NK-92 (cell line): ENCODE data around the gene MYOF.
"Not testable (repeated sequence)": the region's sequence is repeated elsewhere in the genome, so short reads cannot be mapped to it uniquely, and the experiment has no call there.

Source experiments
- DNase-seq: peaks from one replicate; lab custom pipeline; 2025; ENCODE audit not compliant: unreplicated experiment; lab: John Stamatoyannopoulos, UW

The MYOF gene

GRCh38 chr10:93459466-93459865 is 22.7 kb downstream of the MYOF start:
- DNase-seq = no peak

- DNase-seq = no peak
Observed at GRCh38 chr10:93458821-93459257, 23.3 kb downstream of the MYOF start.

GRCh38 chr10:93457511-93457910 is 24.6 kb downstream of the MYOF start:
- DNase-seq = no peak

- no peak for DNase-seq
Observed at GRCh38 chr10:93456480-93456879, 25.7 kb downstream of the MYOF start.

GRCh38 chr10:93454736-93455135 is 27.4 kb downstream of the MYOF start:
- no peak for DNase-seq

- no peak for DNase-seq
Observed at GRCh38 chr10:93454146-93454545, 28.0 kb downstream of the MYOF start.

GRCh38 chr10:93452143-93452542 is 30.0 kb downstream of the MYOF start:
- DNase-seq = no peak

GRCh38 chr10:93451244-93451947 is 30.7 kb downstream of the MYOF start:
- no peak for DNase-seq

- DNase-seq = no peak
Observed at GRCh38 chr10:93447970-93448369, 34.2 kb downstream of the MYOF start.

GRCh38 chr10:93447019-93447418 is 35.1 kb downstream of the MYOF start:
- DNase-seq = no peak

GRCh38 chr10:93445978-93446720 is 36.0 kb downstream of the MYOF start:
- DNase-seq = no peak

- no peak for DNase-seq
Observed at GRCh38 chr10:93445097-93445960, 36.8 kb downstream of the MYOF start.

GRCh38 chr10:93443481-93443880 is 38.7 kb downstream of the MYOF start:
- no peak for DNase-seq

GRCh38 chr10:93442721-93443120 is 39.4 kb downstream of the MYOF start:
- not testable (repeated sequence) for DNase-seq

- no peak for DNase-seq
Observed at GRCh38 chr10:93440591-93441091, 41.5 kb downstream of the MYOF start.

- no peak for DNase-seq
Observed at GRCh38 chr10:93438613-93439253, 43.4 kb downstream of the MYOF start.

GRCh38 chr10:93437946-93438612 is 44.1 kb downstream of the MYOF start:
- no peak for DNase-seq

GRCh38 chr10:93437086-93437945 is 44.8 kb downstream of the MYOF start:
- DNase-seq = no peak

- DNase-seq = no peak
Observed at GRCh38 chr10:93436591-93437085, 45.5 kb downstream of the MYOF start.
